Measurements from ENCODE around the gene CDH7.
A peak's percentile ranks its signal among the peaks of the same experiment; 100 is the strongest.

The CDH7 gene

GRCh38 chr18:65750389-65751154, at the start of gene CDH7:
Gene CDH7, plus strand, starts transcription at chr18:65751012. Its CDS starts 11,831 bp downstream, at chr18:65762843.
- Histone ChIP-seq H3K4me1 (peaks cover 0 to 17% (median 5%) of the 10 kb centered on the region in 4 donors), H3K4me3 (peak within 1 kb of the TSS; percentile 28 to 43), H3K36me3 (no peaks in the 10 kb centered on the region), H3K27ac (no peak within 1 kb of the TSS), H3K9me3 (no peaks in the 10 kb centered on the region), H3K27me3 (peaks cover 0 to 17% of the 10 kb centered on the region in 2 donors)
- DNase-seq, result no peak
- intact Hi-C loops (cut with DNase I; ENCODE audit: low total_unique reads), result no loop called here
- TF ChIP-seq CTCF (IDR thresholded peaks at IDR 0.05), result no peak

GRCh38 chr18:65704046-65704445, 46.8 kb upstream of the CDH7 start:
- no peak for DNase-seq
- H3K36me3 ChIP-seq, result no peaks in the 10 kb centered on the region

GRCh38 chr18:65706646-65707045, 44.2 kb upstream of the CDH7 start:
- Histone ChIP-seq H3K27me3 (no peaks in the 10 kb centered on the region), H3K36me3 (no peaks in the 10 kb centered on the region), H3K27ac (no peak overlapping the region), H3K9me3 (no peaks in the 10 kb centered on the region), H3K4me1 (no peaks in the 10 kb centered on the region), H3K4me3 (no peak overlapping the region)
- DNase-seq, result no peak
- TF ChIP-seq CTCF (IDR thresholded peaks at IDR 0.05), result no peak
- intact Hi-C loops (cut with DNase I; ENCODE audit: low total_unique reads), result no loop called here

More at GRCh38 chr18:65704046-65704445, 46.8 kb upstream of the CDH7 start:
- no peak overlapping the region for H3K27ac ChIP-seq
- no peak for TF ChIP-seq CTCF (IDR thresholded peaks at IDR 0.05)
- intact Hi-C loops (cut with DNase I; ENCODE audit: low total_unique reads), result no loop called here
- H3K4me3 ChIP-seq, result no peak overlapping the region
- no peaks in the 10 kb centered on the region for H3K4me1 ChIP-seq
- H3K27me3 ChIP-seq, result no peaks in the 10 kb centered on the region
- H3K9me3 ChIP-seq, result no peaks in the 10 kb centered on the region

- Histone ChIP-seq H3K27ac (no peak overlapping the region), H3K27me3 (no peaks in the 10 kb centered on the region), H3K9me3 (no peaks in the 10 kb centered on the region), H3K4me1 (no peaks in the 10 kb centered on the region), H3K4me3 (no peak overlapping the region), H3K36me3 (no peaks in the 10 kb centered on the region)
- no peak for DNase-seq
- TF ChIP-seq CTCF (IDR thresholded peaks at IDR 0.05), result no peak
- intact Hi-C loops (cut with DNase I; ENCODE audit: low total_unique reads), result no loop called here
These were observed 39.3 kb upstream of the CDH7 start for GRCh38 chr18:65711493-65711892.

GRCh38 chr18:65721619-65722018, 29.2 kb upstream of the CDH7 start:
- no peaks in the 10 kb centered on the region for H3K27me3 ChIP-seq
- intact Hi-C loops (cut with DNase I; ENCODE audit: low total_unique reads), result no loop called here
- no peak overlapping the region for H3K4me3 ChIP-seq
- no peak overlapping the region for H3K27ac ChIP-seq
- H3K9me3 ChIP-seq, result no peaks in the 10 kb centered on the region
- no peaks in the 10 kb centered on the region for H3K36me3 ChIP-seq
- no peak for TF ChIP-seq CTCF (IDR thresholded peaks at IDR 0.05)
- peaks cover 0 to 5% (median 0%) of the 10 kb centered on the region in 4 donors for H3K4me1 ChIP-seq
- DNase-seq, result no peak

Measured in tibial artery (tissue), 4 donors.